Smooth muscle cell (in vitro differentiated cells): Measurements from ENCODE around the gene SERPINH1. TPM values are rescaled to one million over a fixed set of nuclear protein-coding genes. Genes with fewer than 3 reads are reported as not detected.

ENCODE experiments used
- DNase-seq: peaks from one replicate; lab custom pipeline; 2025; ENCODE audit not compliant: unreplicated experiment; lab: John Stamatoyannopoulos, UW
- H2AFZ ChIP-seq: fragments of 200-600 bp; sonication (generic); 2 replicates; pipeline ENCODE4 v1.6.0; 2016; ENCODE audit warnings: antibody characterized with exemption, low read depth, mild to moderate bottlenecking
- H3F3A ChIP-seq: fragments of 200-600 bp; sonication (generic); 2 replicates; pipeline ENCODE4 v1.6.0; 2017; ENCODE audit warnings: antibody characterized with exemption, low read depth
- H3K27ac ChIP-seq: fragments of 200-600 bp; sonication (generic); 2 replicates; pipeline ENCODE4 v1.5.1; 2016; ENCODE audit warnings: low read depth, mild to moderate bottlenecking
- H3K27me3 ChIP-seq: fragments of 200-600 bp; sonication (generic); 2 replicates; pipeline ENCODE4 v1.6.1; 2016; ENCODE audit warnings: low read depth, mild to moderate bottlenecking
- H3K36me3 ChIP-seq: fragments of 200-600 bp; sonication (generic); 2 replicates; pipeline ENCODE4 v1.5.1; 2016; ENCODE audit warnings: low read depth
- H3K4me1 ChIP-seq: fragments of 200-600 bp; sonication (generic); 2 replicates; pipeline ENCODE4 v1.5.1; 2016; ENCODE audit warnings: low read depth
- H3K4me2 ChIP-seq: fragments of 200-600 bp; sonication (generic); 2 replicates; pipeline ENCODE4 v1.6.0; 2016; ENCODE audit warnings: mild to moderate bottlenecking
- H3K4me3 ChIP-seq: fragments of 200-600 bp; sonication (generic); 2 replicates; pipeline ENCODE4 v1.5.1; 2016; ENCODE audit warnings: mild to moderate bottlenecking
- H3K79me2 ChIP-seq: fragments of 200-600 bp; sonication (generic); 2 replicates; pipeline ENCODE4 v1.6.0; 2016; ENCODE audit warnings: low read depth, mild to moderate bottlenecking
- H3K9ac ChIP-seq: fragments of 200-600 bp; sonication (generic); 2 replicates; pipeline ENCODE4 v1.6.0; 2016; ENCODE audit warnings: low read depth
- H3K9me3 ChIP-seq: fragments of 200-600 bp; sonication (generic); replicated peaks from 2 replicates; pipeline ENCODE4 v1.5.1; 2016; ENCODE audit warnings: low read depth
- H4K20me1 ChIP-seq: fragments of 200-600 bp; sonication (generic); 2 replicates; pipeline ENCODE4 v1.6.0; 2016; ENCODE audit warnings: low read depth
- CTCF ChIP-seq: fragments of 200-600 bp; sonication (generic); IDR thresholded peaks from 2 replicates; pipeline ENCODE4 v1.5.1; 2017; ENCODE audit warnings: borderline replicate concordance, mild to moderate bottlenecking, antibody characterized with exemption; ENCODE audit not compliant: insufficient read depth, poor library complexity, severe bottlenecking
- WGBS: methylation state at CpG from one replicate; pipeline ENCODE4 v1.1.7; 2016; ENCODE audit warnings: low lambda C conversion rate; 5-methylcytosine and 5-hydroxymethylcytosine counted together
- polyA plus RNA-seq: library from polyadenylated mRNA; unstranded; fragments of >200 nt; fragmentation: Nextera tagmentation; extraction: Ambion mirVana; gene quantifications from 2 replicates; pipeline ENCODE4 v1.2.1, GENCODE V29; 2016
- total RNA-seq: library from RNA; depleted of rRNA; stranded (reverse); fragments of >200 nt; gene quantifications from 2 replicates; pipeline ENCODE4 v1.2.3, GENCODE V29; 2014

Gene SERPINH1
- total and polyA plus RNA-seq, 2 experiments from 2014 or later, result 1,493 to 2,653 TPM

- no peak overlapping the region for H2AFZ ChIP-seq
- TF ChIP-seq CTCF, result peak; percentile 47
- H3K27me3 ChIP-seq, result no peaks in the 10 kb centered on the region
- H3K79me2 ChIP-seq, result peaks cover 69% of the 10 kb centered on the region
- H3K36me3 ChIP-seq, result no peaks in the 10 kb centered on the region
- peak overlapping the region; percentile 94 for H3K4me2 ChIP-seq
- DNase-seq, result peak; percentile 42
- H3K4me1 ChIP-seq, result peaks cover 40% of the 10 kb centered on the region
- peaks cover 65% of the 10 kb centered on the region for H4K20me1 ChIP-seq
- peak overlapping the region; percentile 99 for H3K27ac ChIP-seq
- H3K4me3 ChIP-seq, result peak overlapping the region; percentile 95
- H3K9ac ChIP-seq, result peak overlapping the region; percentile 99
- H3F3A ChIP-seq, result peaks cover 68% of the 10 kb centered on the region
- no peaks in the 10 kb centered on the region for H3K9me3 ChIP-seq
- 2% methylated on average over 9 of the region's 9 CpGs for WGBS
Measured at GRCh38 chr11:75563978-75564552, 2.0 kb downstream of the SERPINH1 start.

GRCh38 chr11:75565221-75565814, 3.3 kb downstream of the SERPINH1 start:
- WGBS, result 22% methylated on average over 5 of the region's 5 CpGs
- H4K20me1 ChIP-seq, result peaks cover 77% of the 10 kb centered on the region
- peaks cover 31% of the 10 kb centered on the region for H3K4me1 ChIP-seq
- peak overlapping the region; percentile 99 for H3K9ac ChIP-seq
- H3K4me2 ChIP-seq, result peak overlapping the region; percentile 94
- peak overlapping the region; percentile 99 for H3K27ac ChIP-seq
- peaks cover 69% of the 10 kb centered on the region for H3F3A ChIP-seq
- H3K27me3 ChIP-seq, result no peaks in the 10 kb centered on the region
- H3K36me3 ChIP-seq, result peaks cover 10% of the 10 kb centered on the region
- no peak overlapping the region for H2AFZ ChIP-seq
- peaks cover 82% of the 10 kb centered on the region for H3K79me2 ChIP-seq
- DNase-seq, result peak; percentile 47
- no peak for TF ChIP-seq CTCF
- peak overlapping the region; percentile 95 for H3K4me3 ChIP-seq
- H3K9me3 ChIP-seq, result no peaks in the 10 kb centered on the region

GRCh38 chr11:75565916-75566762, 4.1 kb downstream of the SERPINH1 start:
- WGBS, result 87% methylated on average over 42 of the region's 43 CpGs
- no peak for TF ChIP-seq CTCF
- peaks cover 74% of the 10 kb centered on the region for H3F3A ChIP-seq
- peak overlapping the region; percentile 68 for H3K9ac ChIP-seq
- peaks cover 86% of the 10 kb centered on the region for H4K20me1 ChIP-seq
- peaks cover 16% of the 10 kb centered on the region for H3K36me3 ChIP-seq
- peaks cover 29% of the 10 kb centered on the region for H3K4me1 ChIP-seq
- H3K4me3 ChIP-seq, result peak overlapping the region; percentile 95
- no peaks in the 10 kb centered on the region for H3K9me3 ChIP-seq
- H2AFZ ChIP-seq, result no peak overlapping the region
- H3K27me3 ChIP-seq, result no peaks in the 10 kb centered on the region
- peak overlapping the region; percentile 99 for H3K27ac ChIP-seq
- H3K4me2 ChIP-seq, result peak overlapping the region; percentile 94
- no peak for DNase-seq
- H3K79me2 ChIP-seq, result peaks cover 90% of the 10 kb centered on the region
